Endothelial cell (in vitro differentiated cells): ENCODE data around the gene ETNK1. TPM values are rescaled to one million over a fixed set of nuclear protein-coding genes. Genes with fewer than 3 reads are reported as not detected.

Source experiments
- DNase-seq: peaks from one replicate; pipeline ENCODE4 v3.0.0; 2021; ENCODE audit warnings: low spot score
- H3K27ac Mint-ChIP-seq: one replicate; pipeline ENCODE4 v1.8.0; 2021; ENCODE audit warnings: mixed read lengths, inconsistent platforms; ENCODE audit not compliant: unreplicated experiment
- H3K27me3 Mint-ChIP-seq: one replicate; pipeline ENCODE4 v1.8.0; 2021; ENCODE audit warnings: mild to moderate bottlenecking, moderate library complexity, mixed read lengths, inconsistent platforms; ENCODE audit not compliant: unreplicated experiment
- H3K36me3 Mint-ChIP-seq: one replicate; pipeline ENCODE4 v1.8.0; 2021; ENCODE audit warnings: mild to moderate bottlenecking, low read depth, mixed read lengths, inconsistent platforms; ENCODE audit not compliant: unreplicated experiment
- H3K4me1 Mint-ChIP-seq: one replicate; pipeline ENCODE4 v1.8.0; 2021; ENCODE audit warnings: mild to moderate bottlenecking, mixed read lengths, inconsistent platforms; ENCODE audit not compliant: unreplicated experiment
- H3K4me3 Mint-ChIP-seq: one replicate; pipeline ENCODE4 v1.8.0; 2021; ENCODE audit warnings: mild to moderate bottlenecking, mixed read lengths, inconsistent platforms; ENCODE audit not compliant: unreplicated experiment
- H3K9me3 Mint-ChIP-seq: one replicate; pipeline ENCODE4 v1.8.0; 2021; ENCODE audit warnings: mixed read lengths, inconsistent platforms; ENCODE audit not compliant: unreplicated experiment
- total RNA-seq: library from RNA; stranded (reverse); fragmentation: NEBNext Ultra II Directional; extraction: Animal tissue kit (Norgen Biotek cat#: 25700); gene quantifications from one replicate; pipeline ENCODE4 v1.2.1, GENCODE V29; 2021; ENCODE audit not compliant: unreplicated experiment
- TF ChIP-seq, protein P1 (sequence below): fragments of 200-600 bp; sonication (generic); IDR thresholded peaks from one replicate; pipeline ENCODE4 v1.5.0; 2021; ENCODE audit warnings: antibody characterized with exemption; ENCODE audit not compliant: unreplicated experiment

ETNK1 gene
- total RNA-seq, 1 donor from 2014 or later, result 68.9 TPM

DNA sequence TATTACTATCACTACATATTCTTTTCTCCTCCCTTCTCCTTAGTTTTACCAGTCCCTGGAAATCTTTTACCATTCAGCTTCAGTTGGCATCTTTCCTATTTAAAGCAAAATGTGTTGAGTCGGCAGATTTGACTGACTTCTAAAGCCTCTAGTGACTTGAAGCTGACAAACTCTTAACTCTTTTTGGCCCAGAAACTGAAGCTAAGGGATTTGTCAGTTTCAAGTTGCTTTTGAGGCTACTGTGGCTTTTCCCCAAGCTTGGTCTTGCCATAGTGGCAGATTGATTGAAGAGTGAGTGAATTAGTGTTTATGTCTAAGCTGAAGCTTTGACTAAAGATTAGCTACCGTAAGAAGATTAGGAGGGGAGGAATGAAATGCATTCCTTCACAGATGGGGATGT is 104.0 kb downstream of the ETNK1 start:
- Mint-ChIP-seq H3K9me3 (no peaks in the 10 kb centered on the region), H3K27me3 (no peaks in the 10 kb centered on the region), H3K4me3 (no peak overlapping the region), H3K27ac (no peak overlapping the region), H3K36me3 (no peaks in the 10 kb centered on the region), H3K4me1 (no peaks in the 10 kb centered on the region)
- DNase-seq, result no peak
- TF ChIP-seq, protein P1, sequence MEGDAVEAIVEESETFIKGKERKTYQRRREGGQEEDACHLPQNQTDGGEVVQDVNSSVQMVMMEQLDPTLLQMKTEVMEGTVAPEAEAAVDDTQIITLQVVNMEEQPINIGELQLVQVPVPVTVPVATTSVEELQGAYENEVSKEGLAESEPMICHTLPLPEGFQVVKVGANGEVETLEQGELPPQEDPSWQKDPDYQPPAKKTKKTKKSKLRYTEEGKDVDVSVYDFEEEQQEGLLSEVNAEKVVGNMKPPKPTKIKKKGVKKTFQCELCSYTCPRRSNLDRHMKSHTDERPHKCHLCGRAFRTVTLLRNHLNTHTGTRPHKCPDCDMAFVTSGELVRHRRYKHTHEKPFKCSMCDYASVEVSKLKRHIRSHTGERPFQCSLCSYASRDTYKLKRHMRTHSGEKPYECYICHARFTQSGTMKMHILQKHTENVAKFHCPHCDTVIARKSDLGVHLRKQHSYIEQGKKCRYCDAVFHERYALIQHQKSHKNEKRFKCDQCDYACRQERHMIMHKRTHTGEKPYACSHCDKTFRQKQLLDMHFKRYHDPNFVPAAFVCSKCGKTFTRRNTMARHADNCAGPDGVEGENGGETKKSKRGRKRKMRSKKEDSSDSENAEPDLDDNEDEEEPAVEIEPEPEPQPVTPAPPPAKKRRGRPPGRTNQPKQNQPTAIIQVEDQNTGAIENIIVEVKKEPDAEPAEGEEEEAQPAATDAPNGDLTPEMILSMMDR, result no peak

GRCh38 chr12:22729431-22729956 is 104.5 kb downstream of the ETNK1 start:
- H3K4me1 Mint-ChIP-seq, result no peaks in the 10 kb centered on the region
- no peaks in the 10 kb centered on the region for H3K27me3 Mint-ChIP-seq
- H3K36me3 Mint-ChIP-seq, result no peaks in the 10 kb centered on the region
- H3K4me3 Mint-ChIP-seq, result no peak overlapping the region
- no peaks in the 10 kb centered on the region for H3K9me3 Mint-ChIP-seq
- no peak for DNase-seq
- TF ChIP-seq, protein P1, result no peak
- no peak overlapping the region for H3K27ac Mint-ChIP-seq

- TF ChIP-seq, protein P1, result no peak
- Mint-ChIP-seq H3K4me3 (no peak overlapping the region), H3K9me3 (no peaks in the 10 kb centered on the region), H3K27me3 (no peaks in the 10 kb centered on the region), H3K4me1 (no peaks in the 10 kb centered on the region), H3K27ac (no peak overlapping the region), H3K36me3 (no peaks in the 10 kb centered on the region)
- no peak for DNase-seq
Observed at GRCh38 chr12:22729957-22730443, 105.0 kb downstream of the ETNK1 start.

DNA sequence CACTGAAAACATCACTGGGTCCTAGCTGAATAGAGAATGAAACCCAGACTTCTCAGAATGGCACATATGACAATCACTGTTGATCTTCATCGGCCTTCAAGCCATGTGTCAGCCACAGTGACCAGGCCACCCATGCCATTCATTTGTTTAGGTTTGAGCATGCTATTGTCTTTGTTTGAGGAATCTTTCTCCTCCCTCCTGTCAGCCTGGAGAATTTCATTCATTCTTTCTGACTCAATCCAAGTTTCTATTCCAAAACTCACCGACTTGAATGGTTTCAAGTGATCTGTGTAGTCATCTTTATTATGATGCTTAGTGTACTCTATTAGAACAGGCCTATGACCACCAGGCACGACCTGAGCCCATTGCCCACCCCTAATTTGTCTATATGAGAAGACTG is 106.3 kb downstream of the ETNK1 start:
- H3K9me3 Mint-ChIP-seq, result no peaks in the 10 kb centered on the region
- H3K27me3 Mint-ChIP-seq, result no peaks in the 10 kb centered on the region
- H3K4me3 Mint-ChIP-seq, result no peak overlapping the region
- no peak for DNase-seq
- H3K27ac Mint-ChIP-seq, result no peak overlapping the region
- no peaks in the 10 kb centered on the region for H3K36me3 Mint-ChIP-seq
- TF ChIP-seq, protein P1, result no peak
- no peaks in the 10 kb centered on the region for H3K4me1 Mint-ChIP-seq

GRCh38 chr12:22733756-22734155 is 108.8 kb downstream of the ETNK1 start:
- Mint-ChIP-seq H3K4me3 (no peak overlapping the region), H3K36me3 (no peaks in the 10 kb centered on the region), H3K27me3 (no peaks in the 10 kb centered on the region), H3K9me3 (no peaks in the 10 kb centered on the region), H3K4me1 (no peaks in the 10 kb centered on the region), H3K27ac (no peak overlapping the region)
- TF ChIP-seq, protein P1, result no peak
- no peak for DNase-seq
